B cell (primary cell): ENCODE results near the gene ATP5F1A. TPM values are rescaled to one million over a fixed set of nuclear protein-coding genes. Genes with fewer than 3 reads are reported as not detected.

Experiments
- ATAC-seq: fragments of 200-7000 bp; cut with Tn5 transposase; one replicate; pipeline ENCODE4 v1.10.0; 2021; ENCODE audit warnings: low read depth, mild to moderate bottlenecking, moderate number of reproducible peaks, moderate library complexity
- CTCF ChIA-PET: fragments of 350-600 bp; sonication (Branson Sonifier 250); formaldehyde crosslinking; loops from one replicate; lab custom pipeline; 2021; ENCODE audit warnings: antibody characterized with exemption, inconsistent platforms; lab: Charles Lee
- POLR2A ChIA-PET: fragments of 350-600 bp; sonication (Branson Sonifier 250); formaldehyde crosslinking; loops from one replicate; lab custom pipeline; 2021; ENCODE audit warnings: antibody characterized with exemption; lab: Charles Lee
- DNase-seq: peaks from one replicate; pipeline ENCODE4 v3.0.0; 2013
- H2AFZ ChIP-seq: 2 replicates; pipeline ENCODE4 v1.6.1; 2012; ENCODE audit warnings: mild to moderate bottlenecking, low read depth, low read length; ENCODE audit not compliant: insufficient read depth, poor library complexity, severe bottlenecking
- H3K27ac ChIP-seq, 2 donors: 1 replicate in 1 of 2; 2 replicates in 1 of 2; pipeline ENCODE4 v1.5.1; 2012 to 2013; ENCODE audit warnings: low read length in 2 of 2, mild to moderate bottlenecking in 2 of 2, moderate library complexity in 1 of 2
- H3K27me3 ChIP-seq, 4 experiments: fragments of 200-600 bp in 1 of 4; sonication (generic) in 1 of 4; replicated peaks in 1 of 4; 1 replicate in 2 of 4; 2 replicates in 2 of 4; pipeline versions ENCODE4 v1.6.1 to v1.7.0; 2013 to 2016; ENCODE audit warnings: low read length in 3 of 4, mild to moderate bottlenecking in 2 of 4, mixed read lengths in 1 of 4, moderate library complexity in 1 of 4; ENCODE audit not compliant: insufficient read depth in 4 of 4, control insufficient read depth in 3 of 4; ENCODE audit errors: control extremely low read depth in 1 of 4
- H3K36me3 ChIP-seq, 2 experiments: replicated peaks in 1 of 2; 1 replicate in 1 of 2; 2 replicates in 1 of 2; pipeline versions ENCODE4 v1.6.1 to v1.7.1; 2013; ENCODE audit warnings: low read length in 1 of 2; ENCODE audit not compliant: insufficient read depth in 2 of 2, control insufficient read depth in 1 of 2; ENCODE audit errors: control extremely low read depth in 1 of 2, extremely low read depth in 1 of 2
- H3K4me1 ChIP-seq, 2 donors: fragments of 200-600 bp in 1 of 2; sonication (generic) in 1 of 2; 1 replicate in 1 of 2; 2 replicates in 1 of 2; pipeline versions ENCODE4 v1.5.1 to v1.6.1; 2013 to 2017; ENCODE audit warnings: low read length in 2 of 2; ENCODE audit not compliant: control insufficient read depth in 2 of 2, insufficient read depth in 2 of 2
- H3K4me2 ChIP-seq: replicated peaks from 2 replicates; pipeline ENCODE3; 2012; ENCODE audit warnings: mild to moderate bottlenecking, low read depth, low read length; ENCODE audit not compliant: poor library complexity, severe bottlenecking
- H3K4me3 ChIP-seq, 5 experiments: fragments of 200-600 bp in 1 of 5; sonication (generic) in 1 of 5; 1 replicate in 3 of 5; 2 replicates in 2 of 5; pipeline versions ENCODE4 v1.5.1 to v1.7.0; 2011 to 2016; ENCODE audit warnings: low read length in 4 of 5, mild to moderate bottlenecking in 4 of 5, low read depth in 2 of 5, control low read depth in 1 of 5, moderate library complexity in 1 of 5; ENCODE audit not compliant: insufficient read depth in 1 of 5; ENCODE audit errors: control extremely low read depth in 1 of 5, extremely low read depth in 1 of 5
- H3K79me2 ChIP-seq: fragments of 200-600 bp; sonication (generic); one replicate; pipeline ENCODE4 v1.6.0; 2016; ENCODE audit warnings: low read length; ENCODE audit not compliant: control insufficient read depth, insufficient read depth
- H3K9ac ChIP-seq: fragments of 200-600 bp; sonication (generic); 2 replicates; pipeline ENCODE4 v1.6.1; 2017; ENCODE audit warnings: mild to moderate bottlenecking, low read length, moderate library complexity
- H3K9me3 ChIP-seq, 3 donors: one replicate each; pipeline versions ENCODE4 v1.6.1 to v1.7.1; 2013; ENCODE audit warnings: low read length in 2 of 3; ENCODE audit not compliant: control insufficient read depth in 2 of 3, insufficient read depth in 1 of 3; ENCODE audit errors: control extremely low read depth in 1 of 3
- H4K20me1 ChIP-seq: 2 replicates; pipeline ENCODE4 v1.6.0; 2012; ENCODE audit warnings: mild to moderate bottlenecking, low read length; ENCODE audit not compliant: insufficient read depth, control insufficient read depth, poor library complexity, severe bottlenecking
- H3K27ac Mint-ChIP-seq: one replicate; pipeline ENCODE4 v1.8.0; 2021; ENCODE audit warnings: mixed read lengths
- H3K27me3 Mint-ChIP-seq: one replicate; pipeline ENCODE4 v1.8.0; 2021; ENCODE audit warnings: mixed read lengths
- H3K4me1 Mint-ChIP-seq: one replicate; pipeline ENCODE4 v1.8.0; 2021; ENCODE audit warnings: mixed read lengths
- H3K4me3 Mint-ChIP-seq: one replicate; pipeline ENCODE4 v1.8.0; 2021; ENCODE audit warnings: mixed read lengths
- H3K9me3 Mint-ChIP-seq: one replicate; pipeline ENCODE4 v1.8.0; 2022; ENCODE audit warnings: mixed read lengths; ENCODE audit not compliant: insufficient read depth
- EZH2 ChIP-seq: IDR thresholded peaks from 2 replicates; pipeline ENCODE4 v1.6.1; 2012; ENCODE audit warnings: borderline replicate concordance, low read depth, mild to moderate bottlenecking, moderate library complexity, low read length; ENCODE audit not compliant: insufficient read depth, poor library complexity, severe bottlenecking
- WGBS: methylation state at CpG from one replicate; pipeline ENCODE4 v1.1.5; 2013; ENCODE audit warnings: missing lambda C conversion rate; ENCODE audit not compliant: insufficient coverage; 5-methylcytosine and 5-hydroxymethylcytosine counted together
- intact Hi-C: fragments of 100-400 bp; cut with micrococcal nuclease; formaldehyde crosslinking; loops from one replicate; pipeline ENCODE4 v1.10.0; 2022
- polyA plus RNA-seq: library from polyadenylated mRNA; depleted of rRNA; stranded (reverse); fragments of >200 nt; gene quantifications from 2 replicates; pipeline ENCODE4 v1.2.3, GENCODE V29; 2012
- total RNA-seq, 2 donors: library from RNA; stranded (reverse); fragments of 120-200 nt in 1 of 2; gene quantifications; 1 replicate in 1 of 2; 2 replicates in 1 of 2; pipeline versions ENCODE4 v1.2.3 to v1.2.4, GENCODE V29; 2013 to 2022
- TF ChIP-seq, protein P1 (sequence below): fragments of 200-600 bp; IDR thresholded peaks from one replicate; pipeline ENCODE4 v1.8.0; 2022; ENCODE audit warnings: antibody characterized with exemption, mild to moderate bottlenecking

The ATP5F1A gene
- total and polyA plus RNA-seq, 2 donors (not counting 1 experiment from before 2014, with no cell fraction given), result 225 to 235 TPM

GRCh38 chr18:46141199-46141598, 43.1 kb upstream of the ATP5F1A start:
- no peaks in the 10 kb centered on the region for H3K4me1 Mint-ChIP-seq
- Histone ChIP-seq H3K27ac (no peak overlapping the region), H3K4me3 (no peak overlapping the region), H3K79me2 (no peaks in the 10 kb centered on the region), H3K27me3 (no peaks in the 10 kb centered on the region), H2AFZ (no peak overlapping the region), H3K9me3 (no peaks in the 10 kb centered on the region), H3K4me1 (no peaks in the 10 kb centered on the region), H3K9ac (no peak overlapping the region), H3K36me3 (no peaks in the 10 kb centered on the region), H4K20me1 (no peaks in the 10 kb centered on the region), H3K4me2 (no peak overlapping the region)
- no peaks in the 10 kb centered on the region for H3K9me3 Mint-ChIP-seq
- DNase-seq (no peak), ATAC-seq (no peak)
- CTCF ChIA-PET, result interaction anchor here (0.7 to 2.8 kb wide), 4 partner anchors 8 to 517 kb away, joined by 3 to 12 read pairs (median 6); no protein-coding TSS in a partner anchor
- no peak overlapping the region for H3K27ac Mint-ChIP-seq
- WGBS, result 57% methylated on average over 1 of the region's 4 CpGs
- H3K4me3 Mint-ChIP-seq, result no peak overlapping the region
- POLR2A ChIA-PET, result no interaction called here
- no peaks in the 10 kb centered on the region for H3K27me3 Mint-ChIP-seq
- intact Hi-C loops, result no loop called here
- TF ChIP-seq EZH2, result no peak
- TF ChIP-seq, protein P1, sequence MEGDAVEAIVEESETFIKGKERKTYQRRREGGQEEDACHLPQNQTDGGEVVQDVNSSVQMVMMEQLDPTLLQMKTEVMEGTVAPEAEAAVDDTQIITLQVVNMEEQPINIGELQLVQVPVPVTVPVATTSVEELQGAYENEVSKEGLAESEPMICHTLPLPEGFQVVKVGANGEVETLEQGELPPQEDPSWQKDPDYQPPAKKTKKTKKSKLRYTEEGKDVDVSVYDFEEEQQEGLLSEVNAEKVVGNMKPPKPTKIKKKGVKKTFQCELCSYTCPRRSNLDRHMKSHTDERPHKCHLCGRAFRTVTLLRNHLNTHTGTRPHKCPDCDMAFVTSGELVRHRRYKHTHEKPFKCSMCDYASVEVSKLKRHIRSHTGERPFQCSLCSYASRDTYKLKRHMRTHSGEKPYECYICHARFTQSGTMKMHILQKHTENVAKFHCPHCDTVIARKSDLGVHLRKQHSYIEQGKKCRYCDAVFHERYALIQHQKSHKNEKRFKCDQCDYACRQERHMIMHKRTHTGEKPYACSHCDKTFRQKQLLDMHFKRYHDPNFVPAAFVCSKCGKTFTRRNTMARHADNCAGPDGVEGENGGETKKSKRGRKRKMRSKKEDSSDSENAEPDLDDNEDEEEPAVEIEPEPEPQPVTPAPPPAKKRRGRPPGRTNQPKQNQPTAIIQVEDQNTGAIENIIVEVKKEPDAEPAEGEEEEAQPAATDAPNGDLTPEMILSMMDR, result no peak

- Histone ChIP-seq H3K9ac (no peak overlapping the region), H3K9me3 (no peaks in the 10 kb centered on the region), H3K4me3 (no peak overlapping the region), H3K4me1 (no peaks in the 10 kb centered on the region), H3K27me3 (no peaks in the 10 kb centered on the region), H3K4me2 (no peak overlapping the region), H3K27ac (no peak overlapping the region), H2AFZ (no peak overlapping the region), H4K20me1 (no peaks in the 10 kb centered on the region), H3K79me2 (no peaks in the 10 kb centered on the region), H3K36me3 (no peaks in the 10 kb centered on the region)
- Mint-ChIP-seq H3K4me1 (no peaks in the 10 kb centered on the region), H3K27ac (no peak overlapping the region), H3K4me3 (no peak overlapping the region), H3K9me3 (no peaks in the 10 kb centered on the region), H3K27me3 (no peaks in the 10 kb centered on the region)
- TF ChIP-seq, protein P1, result no peak
- TF ChIP-seq EZH2, result no peak
- intact Hi-C loops, result no loop called here
- ATAC-seq, result no peak
- ChIA-PET CTCF (interaction anchor here (0.7 to 2.8 kb wide), 4 partner anchors 9 to 518 kb away, joined by 3 to 12 read pairs (median 6); no protein-coding TSS in a partner anchor), POLR2A (no interaction called here)
- no peak for DNase-seq
- WGBS, result 92% methylated on average over 3 of the region's 4 CpGs
Observed at GRCh38 chr18:46140173-46140572, 42.1 kb upstream of the ATP5F1A start.
